Measurements from ENCODE around the gene SEMA4D.

DNA sequence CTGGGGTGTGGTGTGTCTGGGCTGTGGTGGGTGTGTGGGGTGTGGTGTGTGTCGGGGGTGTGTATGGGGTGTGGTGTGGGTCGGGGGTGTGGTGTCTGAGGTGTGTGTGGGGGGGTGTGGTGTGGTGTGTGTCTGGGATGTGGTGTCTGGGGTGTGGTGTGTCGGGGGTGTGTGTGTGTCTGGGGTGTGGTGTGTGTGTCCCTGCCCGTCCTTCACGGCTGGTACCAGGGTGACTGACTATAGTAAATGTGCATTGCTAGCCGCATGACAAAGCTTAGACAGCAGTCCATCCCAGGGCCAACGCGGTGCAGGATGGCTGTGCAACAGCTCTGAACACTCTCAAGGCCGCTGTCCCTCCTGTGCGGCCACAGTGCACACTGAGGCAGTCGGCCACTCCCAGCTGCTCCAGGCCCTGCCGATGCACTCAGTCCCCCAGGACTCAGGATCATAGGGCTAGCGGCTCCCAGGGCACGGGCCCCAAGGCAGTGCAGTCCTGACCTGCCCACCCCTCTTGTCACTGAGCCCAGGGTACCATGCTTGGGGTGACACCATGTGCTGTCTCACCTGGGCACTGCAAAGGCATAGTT lies 125.6 kb downstream of the SEMA4D start:
- TF ChIP-seq POLR2AphosphoS5 (IDR thresholded peaks at IDR 0.05), result no peak
- TF ChIP-seq, protein P1, sequence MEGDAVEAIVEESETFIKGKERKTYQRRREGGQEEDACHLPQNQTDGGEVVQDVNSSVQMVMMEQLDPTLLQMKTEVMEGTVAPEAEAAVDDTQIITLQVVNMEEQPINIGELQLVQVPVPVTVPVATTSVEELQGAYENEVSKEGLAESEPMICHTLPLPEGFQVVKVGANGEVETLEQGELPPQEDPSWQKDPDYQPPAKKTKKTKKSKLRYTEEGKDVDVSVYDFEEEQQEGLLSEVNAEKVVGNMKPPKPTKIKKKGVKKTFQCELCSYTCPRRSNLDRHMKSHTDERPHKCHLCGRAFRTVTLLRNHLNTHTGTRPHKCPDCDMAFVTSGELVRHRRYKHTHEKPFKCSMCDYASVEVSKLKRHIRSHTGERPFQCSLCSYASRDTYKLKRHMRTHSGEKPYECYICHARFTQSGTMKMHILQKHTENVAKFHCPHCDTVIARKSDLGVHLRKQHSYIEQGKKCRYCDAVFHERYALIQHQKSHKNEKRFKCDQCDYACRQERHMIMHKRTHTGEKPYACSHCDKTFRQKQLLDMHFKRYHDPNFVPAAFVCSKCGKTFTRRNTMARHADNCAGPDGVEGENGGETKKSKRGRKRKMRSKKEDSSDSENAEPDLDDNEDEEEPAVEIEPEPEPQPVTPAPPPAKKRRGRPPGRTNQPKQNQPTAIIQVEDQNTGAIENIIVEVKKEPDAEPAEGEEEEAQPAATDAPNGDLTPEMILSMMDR (IDR thresholded peaks at IDR 0.05), result no peak
- TF ChIP-seq EP300 (IDR thresholded peaks at IDR 0.05), result no peak
